Hepatocyte (in vitro differentiated cells): ENCODE measurements around the gene MEIOSIN. TPM values are rescaled to one million over a fixed set of nuclear protein-coding genes. Genes with fewer than 3 reads are reported as not detected.

Source experiments
- DNase-seq: peaks from one replicate; pipeline ENCODE4 v3.0.0-alpha.2; 2016; ENCODE audit warnings: low spot score
- H2AFZ ChIP-seq: fragments of 200-600 bp; sonication (generic); 2 replicates; pipeline ENCODE4 v1.6.0; 2016; ENCODE audit warnings: antibody characterized with exemption, mild to moderate bottlenecking
- H3K27ac ChIP-seq: fragments of 200-600 bp; sonication (generic); 2 replicates; pipeline ENCODE4 v1.5.1; 2016; ENCODE audit warnings: mild to moderate bottlenecking
- H3K27me3 ChIP-seq: fragments of 200-600 bp; sonication (generic); 2 replicates; pipeline ENCODE4 v1.6.1; 2016
- H3K36me3 ChIP-seq: fragments of 200-600 bp; sonication (generic); replicated peaks from 2 replicates; pipeline ENCODE4 v1.5.1; 2016; ENCODE audit warnings: low read depth; ENCODE audit not compliant: insufficient read depth
- H3K4me1 ChIP-seq: fragments of 200-600 bp; sonication (generic); 2 replicates; pipeline ENCODE4 v1.5.1; 2016; ENCODE audit warnings: mild to moderate bottlenecking, moderate library complexity; ENCODE audit not compliant: insufficient read depth
- H3K4me2 ChIP-seq: fragments of 200-600 bp; sonication (generic); 2 replicates; pipeline ENCODE4 v1.6.0; 2016
- H3K4me3 ChIP-seq: fragments of 200-600 bp; sonication (generic); 2 replicates; pipeline ENCODE4 v1.5.1; 2016; ENCODE audit warnings: mild to moderate bottlenecking
- H3K79me2 ChIP-seq: fragments of 200-600 bp; sonication (generic); 2 replicates; pipeline ENCODE4 v1.6.0; 2017; ENCODE audit warnings: mild to moderate bottlenecking
- H3K9me2 ChIP-seq: fragments of 200-600 bp; sonication (generic); replicated peaks from 2 replicates; pipeline ENCODE4 v1.6.0; 2017; ENCODE audit warnings: mild to moderate bottlenecking; ENCODE audit not compliant: insufficient read depth
- H3K9me3 ChIP-seq: fragments of 200-600 bp; sonication (generic); 2 replicates; pipeline ENCODE4 v1.5.1; 2016; ENCODE audit warnings: low read depth, mild to moderate bottlenecking
- H4K20me1 ChIP-seq: fragments of 200-600 bp; sonication (generic); 2 replicates; pipeline ENCODE4 v1.6.0; 2016; ENCODE audit warnings: mild to moderate bottlenecking; ENCODE audit not compliant: insufficient read depth, poor library complexity, severe bottlenecking
- CTCF ChIP-seq: fragments of 200-600 bp; sonication (generic); IDR thresholded peaks from 2 replicates; pipeline ENCODE4 v1.5.1; 2016; ENCODE audit warnings: antibody characterized with exemption, mild to moderate bottlenecking; ENCODE audit not compliant: poor library complexity
- EZH2 ChIP-seq: fragments of 200-600 bp; sonication (generic); IDR thresholded peaks from 2 replicates; pipeline ENCODE4 v1.6.1; 2016; ENCODE audit warnings: antibody characterized with exemption, mild to moderate bottlenecking, borderline replicate concordance
- EZH2phosphoT487 ChIP-seq: fragments of 200-600 bp; sonication (generic); IDR thresholded peaks from one replicate; pipeline ENCODE4 v1.6.1; 2018; ENCODE audit warnings: antibody characterized with exemption, mild to moderate bottlenecking, low read depth, moderate library complexity; ENCODE audit not compliant: unreplicated experiment, severe bottlenecking
- WGBS: methylation state at CpG from one replicate; pipeline ENCODE4 v1.1.6; 2016; ENCODE audit warnings: low lambda C conversion rate; ENCODE audit errors: missing lambda C conversion rate; 5-methylcytosine and 5-hydroxymethylcytosine counted together
- polyA plus RNA-seq: library from polyadenylated mRNA; unstranded; fragments of >200 nt; fragmentation: Nextera tagmentation; extraction: Ambion mirVana; gene quantifications from 2 replicates; pipeline ENCODE4 v1.2.1, GENCODE V29; 2016
- total RNA-seq: library from RNA; depleted of rRNA; stranded (reverse); fragments of >200 nt; gene quantifications from 2 replicates; pipeline ENCODE4 v1.2.3, GENCODE V29; 2014

Gene MEIOSIN
- total and polyA plus RNA-seq, 2 experiments from 2014 or later, result not detected

GRCh38 chr19:45790942-45791341 lies 57.7 kb downstream of the MEIOSIN start:
- Histone ChIP-seq H3K79me2 (peaks cover 35% of the 10 kb centered on the region), H3K4me2 (peak overlapping the region; percentile 95), H3K27ac (no peak overlapping the region), H3K4me3 (no peak overlapping the region), H4K20me1 (peaks cover 5% of the 10 kb centered on the region), H3K4me1 (no peaks in the 10 kb centered on the region), H2AFZ (no peak overlapping the region), H3K36me3 (no peaks in the 10 kb centered on the region), H3K9me2 (no peaks in the 10 kb centered on the region), H3K9me3 (no peaks in the 10 kb centered on the region), H3K27me3 (no peaks in the 10 kb centered on the region)
- DNase-seq, result no peak
- WGBS, result 96% methylated on average over 8 of the region's 8 CpGs
- TF ChIP-seq EZH2, result no peak
- TF ChIP-seq EZH2phosphoT487, result no peak
- TF ChIP-seq CTCF, result no peak

GRCh38 chr19:45791744-45792469 lies 58.7 kb downstream of the MEIOSIN start:
- Histone ChIP-seq H3K9me3 (no peaks in the 10 kb centered on the region), H3K4me2 (peak overlapping the region; percentile 95), H3K4me1 (no peaks in the 10 kb centered on the region), H3K36me3 (no peaks in the 10 kb centered on the region), H3K9me2 (no peaks in the 10 kb centered on the region), H4K20me1 (peaks cover 5% of the 10 kb centered on the region), H3K79me2 (peaks cover 35% of the 10 kb centered on the region), H3K27ac (peak overlapping the region; percentile 55), H3K27me3 (no peaks in the 10 kb centered on the region), H2AFZ (peak overlapping the region; percentile 35), H3K4me3 (peak overlapping the region; percentile 91)
- TF ChIP-seq EZH2 (no peak), EZH2phosphoT487 (no peak), CTCF (no peak)
- WGBS, result 19% methylated on average over 13 of the region's 31 CpGs
- no peak for DNase-seq

GRCh38 chr19:45792470-45793177 lies 59.4 kb downstream of the MEIOSIN start, which contains the start of gene DMWD:
TSS of gene DMWD (minus strand) at chr19:45792845. CDS start at chr19:45792756, 89 bp downstream.
- peak; percentile 100 for DNase-seq
- H3K9me3 ChIP-seq, result no peaks in the 10 kb centered on the region
- H3K4me3 ChIP-seq, result peak within 1 kb of the TSS; percentile 91
- H2AFZ ChIP-seq, result peak within 1 kb of the TSS; percentile 35
- TF ChIP-seq EZH2 (no peak), CTCF (no peak), EZH2phosphoT487 (no peak)
- WGBS, result under 1% methylated on average over 34 of the region's 86 CpGs
- H3K9me2 ChIP-seq, result no peaks in the 10 kb centered on the region
- no peaks in the 10 kb centered on the region for H3K4me1 ChIP-seq
- H3K27ac ChIP-seq, result peak within 1 kb of the TSS; percentile 55
- H4K20me1 ChIP-seq, result peaks cover 5% of the 10 kb centered on the region
- peaks cover 35% of the 10 kb centered on the region for H3K79me2 ChIP-seq
- H3K27me3 ChIP-seq, result no peaks in the 10 kb centered on the region
- H3K4me2 ChIP-seq, result peak within 1 kb of the TSS; percentile 95
- H3K36me3 ChIP-seq, result no peaks in the 10 kb centered on the region
